Aorta (tissue), 5 donors: ENCODE data around the gene LILRA5. TPM values are rescaled to one million over a fixed set of nuclear protein-coding genes. Genes with fewer than 3 reads are reported as not detected.
"Not testable (repeated sequence)": the region's sequence is repeated elsewhere in the genome, so short reads cannot be mapped to it uniquely, and the experiment has no call there.

Experiments used
- ATAC-seq: fragments of 200-7000 bp; cut with Tn5 transposase; one replicate; pipeline ENCODE4 v1.9.1; 2022; ENCODE audit warnings: moderate library complexity; ENCODE audit not compliant: low FRiP score
- DNase-seq, 2 donors: peaks; one replicate each; pipeline ENCODE4 v3.0.0-alpha.2; 2020
- H3K27ac ChIP-seq, 2 donors: one replicate each; pipeline ENCODE4 v1.5.1; 2013; ENCODE audit warnings: low read length in 2 of 2, mild to moderate bottlenecking in 2 of 2, moderate library complexity in 2 of 2, control low read depth in 1 of 2, inconsistent platforms in 1 of 2, low read depth in 1 of 2
- H3K27me3 ChIP-seq, 2 donors: one replicate each; pipeline ENCODE4 v1.6.1; 2013; ENCODE audit warnings: control low read depth in 1 of 2, low read length in 1 of 2, mild to moderate bottlenecking in 1 of 2, moderate library complexity in 1 of 2; ENCODE audit not compliant: insufficient read depth in 2 of 2, control insufficient read depth in 1 of 2
- H3K36me3 ChIP-seq, 2 donors: one replicate each; pipeline ENCODE4 v1.6.1; 2013; ENCODE audit warnings: control low read depth in 1 of 2, low read length in 1 of 2, mild to moderate bottlenecking in 1 of 2; ENCODE audit not compliant: insufficient read depth in 2 of 2, control insufficient read depth in 1 of 2
- H3K4me1 ChIP-seq, 2 donors: one replicate each; pipeline ENCODE4 v1.6.1; 2013; ENCODE audit warnings: low read length in 2 of 2, control low read depth in 1 of 2, mild to moderate bottlenecking in 1 of 2, moderate library complexity in 1 of 2; ENCODE audit not compliant: insufficient read depth in 2 of 2, control insufficient read depth in 1 of 2
- H3K4me3 ChIP-seq, 2 donors: one replicate each; pipeline ENCODE4 v1.5.1; 2013; ENCODE audit warnings: low read length in 2 of 2, control low read depth in 1 of 2, mild to moderate bottlenecking in 1 of 2
- H3K9me3 ChIP-seq: one replicate; pipeline ENCODE4 v1.6.1; 2013; ENCODE audit warnings: mild to moderate bottlenecking, low read length; ENCODE audit not compliant: control insufficient read depth
- WGBS, 2 donors: extraction: QIAGEN DNeasy Blood & Tissue Kit; methylation state at CpG; one replicate each; pipeline ENCODE4 v1.1.7; 2013; 5-methylcytosine and 5-hydroxymethylcytosine counted together
- intact Hi-C, 2 donors: fragments of 100-400 bp; cut with DNase I; formaldehyde crosslinking; loops; one replicate each; pipeline versions ENCODE4 v1.14.2 to v1.15.0; 2022
- polyA plus RNA-seq, 2 donors: library from polyadenylated mRNA; stranded (reverse); fragments of 200-250 nt; gene quantifications; one replicate each; pipeline ENCODE4 v1.2.3, GENCODE V29; 2013
- total RNA-seq, 2 donors: library from RNA; stranded (reverse); fragmentation: NEBNext Ultra II Directional; extraction: Animal tissue kit (Norgen Biotek cat#: 25700); gene quantifications; one replicate each; pipeline ENCODE4 v1.2.1, GENCODE V29; 2021
- donor health status: healthy with polysubstance abuse.
- donor health status: Bipolar disorder and iron deficiency.
- donor health status: DM: no; HTN: no; CAD: no.
- donor health status: DM: no; HTN: no; CAD: no.
- donor health status: DM: yes; HTN: yes; CAD: no.

Gene LILRA5
- total and polyA plus RNA-seq, 4 donors, result 1.7 to 10.8 (median 4.5) TPM

DNA sequence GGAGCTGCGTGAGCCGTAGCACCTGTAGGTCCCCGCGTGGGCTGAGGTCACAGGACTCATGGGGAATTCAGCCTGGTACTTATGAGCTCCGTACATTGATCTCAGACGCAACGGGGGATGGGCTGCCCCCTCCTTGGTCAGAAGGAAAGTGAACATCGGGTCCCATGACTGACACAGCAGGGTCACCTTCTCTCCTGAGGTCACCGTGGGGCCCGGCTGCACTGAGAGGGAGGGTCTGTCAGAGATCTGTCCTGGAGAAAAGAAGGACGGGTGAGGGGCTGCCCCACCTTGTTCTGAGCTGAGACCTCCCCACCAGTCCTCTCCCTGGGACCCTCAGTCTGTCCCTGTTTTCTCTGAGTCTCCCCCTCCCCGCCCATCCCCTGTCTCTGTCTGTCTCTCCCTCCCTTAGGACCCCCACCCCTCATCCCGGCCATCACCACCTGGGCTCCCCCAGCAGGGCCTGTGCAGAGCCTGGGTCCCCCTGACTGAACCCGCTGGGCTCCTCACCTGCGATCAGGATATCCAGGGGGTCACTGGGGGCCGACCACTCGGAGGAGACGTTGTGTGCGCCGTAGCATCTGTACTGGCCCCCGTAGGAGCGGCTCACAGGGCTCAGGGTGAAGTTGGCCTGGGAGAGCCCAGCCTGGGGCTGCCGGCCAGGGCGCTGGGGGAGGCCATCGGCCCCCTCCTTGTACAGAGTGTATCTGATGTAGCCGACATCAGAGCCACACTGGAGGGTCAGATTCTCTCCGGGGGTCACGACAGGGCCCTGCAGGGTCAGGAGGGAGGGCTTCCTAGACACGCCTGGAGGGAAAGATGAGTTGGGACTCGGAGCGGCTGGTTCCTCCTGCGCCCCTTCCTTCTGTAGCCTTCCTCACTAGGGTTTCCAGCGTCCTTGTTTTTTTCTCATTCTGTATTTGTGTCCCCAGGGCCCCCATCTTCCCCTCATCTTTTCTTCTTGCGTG, 24.2 kb upstream of the LILRA5 start:
- no peak for DNase-seq
- no peak overlapping the region for H3K4me3 ChIP-seq
- no peaks in the 10 kb centered on the region for H3K4me1 ChIP-seq
- H3K36me3 ChIP-seq, result no peaks in the 10 kb centered on the region
- H3K27me3 ChIP-seq, result no peaks in the 10 kb centered on the region
- ATAC-seq, result no peak
- no peak overlapping the region for H3K27ac ChIP-seq
- 69 to 71% methylated on average over 34 of the region's 34 CpGs for WGBS, 2 donors
- intact Hi-C loops, result no loop called here
- H3K9me3 ChIP-seq, result no peaks in the 10 kb centered on the region

DNA sequence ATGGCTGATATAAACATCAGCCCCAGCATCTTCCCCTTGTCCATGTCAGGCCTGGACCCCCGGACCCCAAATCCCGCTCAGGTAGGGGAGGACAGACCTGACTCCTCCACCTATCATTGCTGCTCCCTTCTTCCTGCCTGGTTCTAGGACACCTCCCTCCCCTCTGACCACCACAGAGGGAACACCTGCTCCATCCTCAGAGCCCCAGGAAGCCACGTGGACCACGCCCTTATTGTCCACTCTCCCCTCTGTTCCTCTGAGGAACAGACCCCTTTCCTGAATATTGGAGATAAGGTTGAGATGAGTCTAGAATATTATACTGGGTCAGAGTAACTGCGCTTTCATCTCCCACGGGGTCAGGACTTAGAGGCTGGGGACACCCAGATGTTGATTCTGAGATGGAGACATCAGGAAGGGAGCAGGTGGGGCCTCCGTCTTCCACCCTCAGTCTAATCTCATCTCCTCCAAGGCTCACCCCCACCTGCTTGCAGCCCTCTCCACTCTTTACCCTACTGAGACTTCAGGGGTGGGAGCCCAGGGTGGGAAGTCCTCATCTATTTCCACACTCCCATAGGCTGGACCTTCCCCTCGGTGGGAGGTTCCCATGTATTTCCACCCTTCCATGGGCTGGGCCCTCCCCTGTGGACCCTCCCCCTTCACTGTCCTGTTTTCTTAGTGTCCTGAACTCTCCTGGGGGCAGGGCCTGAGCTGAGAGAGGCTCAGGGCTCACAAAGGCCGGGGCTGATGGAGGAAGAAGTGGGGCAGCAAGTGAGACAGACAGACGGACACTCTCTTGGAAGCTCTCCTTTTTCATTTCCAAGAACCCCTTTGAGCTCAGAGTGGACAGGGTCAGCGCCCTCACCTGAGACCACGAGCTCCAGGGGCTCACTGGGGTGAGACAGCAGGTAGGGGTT, 23.3 kb upstream of the LILRA5 start:
- no peak for ATAC-seq
- intact Hi-C loops, result no loop called here
- Histone ChIP-seq H3K27me3 (no peaks in the 10 kb centered on the region), H3K4me3 (no peak overlapping the region), H3K9me3 (no peaks in the 10 kb centered on the region), H3K27ac (no peak overlapping the region), H3K4me1 (no peaks in the 10 kb centered on the region), H3K36me3 (no peaks in the 10 kb centered on the region)
- 77 to 81% methylated on average over 12 of the region's 12 CpGs for WGBS, 2 donors
- DNase-seq, result no peak

DNA sequence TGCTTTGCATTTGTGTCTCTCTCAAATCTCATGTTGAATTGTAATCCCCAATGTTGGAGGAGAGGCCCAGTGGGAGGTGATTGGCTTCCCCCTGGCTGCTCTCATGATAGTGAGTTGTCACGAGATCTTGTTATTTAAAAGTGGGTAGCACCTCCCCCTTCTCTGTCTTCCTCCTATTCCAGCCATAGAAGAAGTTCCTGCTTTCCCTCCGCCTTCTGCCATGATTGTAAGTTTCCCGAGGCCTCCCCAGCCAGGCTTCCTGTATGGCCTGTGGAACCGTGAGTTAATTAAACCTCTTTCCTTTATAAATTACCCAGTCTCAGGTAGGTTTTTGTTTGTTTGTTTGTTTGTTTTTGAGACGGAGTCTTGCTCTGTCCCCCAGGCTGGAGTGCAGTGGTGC, 22.2 kb upstream of the LILRA5 start:
- WGBS, 2 donors, result 43 to 44% methylated on average over 5 of the region's 5 CpGs
- Histone ChIP-seq H3K27me3 (no peaks in the 10 kb centered on the region), H3K36me3 (no peaks in the 10 kb centered on the region)

DNA sequence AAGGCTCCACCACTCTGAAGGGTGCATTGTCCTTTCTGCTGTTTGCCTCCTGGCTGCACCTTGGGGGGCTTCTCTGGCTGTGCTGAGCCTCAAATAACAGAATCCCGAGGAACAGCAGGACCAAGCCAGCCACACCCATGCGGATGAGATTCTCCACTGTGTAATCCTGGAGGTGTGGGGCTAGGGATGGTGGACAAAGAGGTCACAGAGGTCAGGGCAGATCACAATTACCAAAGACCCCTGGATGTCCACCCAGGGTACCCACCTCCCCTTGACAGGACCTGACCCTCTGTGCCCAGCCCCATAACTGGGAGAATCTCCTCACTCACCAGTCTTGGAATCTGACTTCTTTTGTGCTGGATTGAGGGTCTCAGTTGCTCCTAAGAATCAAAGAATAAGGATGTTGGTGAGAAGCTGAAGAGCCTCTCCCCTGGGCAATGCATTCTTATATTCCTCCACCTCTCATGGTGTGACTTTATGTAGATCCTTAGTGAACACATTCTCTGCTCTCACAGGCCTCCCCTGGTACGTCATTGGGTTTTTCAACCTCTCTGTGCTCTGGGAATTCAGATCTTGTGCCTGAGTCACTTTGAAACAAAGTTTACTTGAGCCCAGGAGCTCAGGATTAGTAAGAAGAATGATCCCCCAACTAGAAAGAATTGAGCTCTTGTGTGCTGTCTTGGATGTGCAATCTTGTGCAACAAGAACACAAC, 20.8 kb upstream of the LILRA5 start:
- Histone ChIP-seq H3K9me3 (no peaks in the 10 kb centered on the region), H3K36me3 (no peaks in the 10 kb centered on the region), H3K27me3 (no peaks in the 10 kb centered on the region), H3K4me3 (no peak overlapping the region), H3K27ac (no peak overlapping the region), H3K4me1 (no peaks in the 10 kb centered on the region)
- 70 to 75% methylated on average over 3 of the region's 3 CpGs for WGBS, 2 donors
- DNase-seq (no peak), ATAC-seq (no peak)
- intact Hi-C loops, result no loop called here

More for the DNA sequence above, 22.2 kb upstream of the LILRA5 start:
- ATAC-seq (no peak), DNase-seq (no peak)
- Histone ChIP-seq H3K4me3 (no peak overlapping the region), H3K27ac (no peak overlapping the region), H3K9me3 (no peaks in the 10 kb centered on the region), H3K4me1 (no peaks in the 10 kb centered on the region)
- intact Hi-C loops, result no loop called here

DNA sequence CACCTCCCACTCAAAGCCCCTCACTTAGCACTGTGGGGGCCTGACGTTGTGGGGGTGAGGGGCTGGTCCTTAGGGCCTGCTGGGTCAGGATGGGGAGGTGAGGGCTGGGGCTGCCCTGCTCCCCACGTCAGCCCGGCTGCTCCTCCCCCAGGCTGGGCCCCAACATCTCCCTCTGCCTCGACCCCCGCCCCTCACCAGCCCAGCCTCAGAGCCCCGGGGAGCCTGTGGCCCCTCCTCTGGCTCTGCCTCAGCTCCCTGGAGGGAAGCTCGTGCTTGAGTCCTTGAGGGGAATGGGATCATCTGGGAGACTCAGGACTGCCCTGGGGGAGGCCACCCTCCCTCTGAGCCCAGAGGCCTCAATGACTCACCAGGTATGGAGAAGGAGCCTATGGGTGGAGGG, 19.2 kb upstream of the LILRA5 start:
- WGBS, 2 donors, result 66 to 73% methylated on average over 7 of the region's 7 CpGs
- no peaks in the 10 kb centered on the region for H3K4me1 ChIP-seq
- intact Hi-C loops, result no loop called here
- no peak for ATAC-seq
- H3K36me3 ChIP-seq, result no peaks in the 10 kb centered on the region
- no peak for DNase-seq
- H3K4me3 ChIP-seq, result no peak overlapping the region
- no peaks in the 10 kb centered on the region for H3K27me3 ChIP-seq
- no peaks in the 10 kb centered on the region for H3K9me3 ChIP-seq
- H3K27ac ChIP-seq, result no peak overlapping the region

DNA sequence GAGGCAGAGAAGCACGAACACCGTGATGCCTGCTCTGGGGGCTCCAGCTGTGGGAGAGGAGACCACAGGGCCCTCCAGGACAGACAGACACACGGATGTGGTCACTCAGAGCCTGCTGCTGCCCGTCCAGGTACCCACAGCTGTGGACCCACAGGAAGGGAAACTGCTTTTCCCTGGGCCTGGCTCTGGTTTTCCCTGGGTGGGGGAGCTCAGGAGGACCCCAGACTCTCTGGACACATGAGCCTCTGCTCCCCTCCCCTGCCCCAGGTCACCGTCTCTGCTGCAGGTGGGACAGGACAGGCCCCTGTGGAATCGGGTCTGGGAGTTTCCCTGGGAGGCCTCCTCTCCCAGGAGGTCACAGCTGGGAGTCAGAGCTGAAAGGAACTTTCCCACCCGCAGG, 18.7 kb upstream of the LILRA5 start:
- no peaks in the 10 kb centered on the region for H3K27me3 ChIP-seq
- H3K4me3 ChIP-seq, result no peak overlapping the region
- ATAC-seq, result no peak
- H3K9me3 ChIP-seq, result no peaks in the 10 kb centered on the region
- intact Hi-C loops, result no loop called here
- no peak overlapping the region for H3K27ac ChIP-seq
- no peaks in the 10 kb centered on the region for H3K4me1 ChIP-seq
- H3K36me3 ChIP-seq, result no peaks in the 10 kb centered on the region
- no peak for DNase-seq
- WGBS, 2 donors, result 79 to 81% methylated on average over 6 to 7 of the region's 7 CpGs

DNA sequence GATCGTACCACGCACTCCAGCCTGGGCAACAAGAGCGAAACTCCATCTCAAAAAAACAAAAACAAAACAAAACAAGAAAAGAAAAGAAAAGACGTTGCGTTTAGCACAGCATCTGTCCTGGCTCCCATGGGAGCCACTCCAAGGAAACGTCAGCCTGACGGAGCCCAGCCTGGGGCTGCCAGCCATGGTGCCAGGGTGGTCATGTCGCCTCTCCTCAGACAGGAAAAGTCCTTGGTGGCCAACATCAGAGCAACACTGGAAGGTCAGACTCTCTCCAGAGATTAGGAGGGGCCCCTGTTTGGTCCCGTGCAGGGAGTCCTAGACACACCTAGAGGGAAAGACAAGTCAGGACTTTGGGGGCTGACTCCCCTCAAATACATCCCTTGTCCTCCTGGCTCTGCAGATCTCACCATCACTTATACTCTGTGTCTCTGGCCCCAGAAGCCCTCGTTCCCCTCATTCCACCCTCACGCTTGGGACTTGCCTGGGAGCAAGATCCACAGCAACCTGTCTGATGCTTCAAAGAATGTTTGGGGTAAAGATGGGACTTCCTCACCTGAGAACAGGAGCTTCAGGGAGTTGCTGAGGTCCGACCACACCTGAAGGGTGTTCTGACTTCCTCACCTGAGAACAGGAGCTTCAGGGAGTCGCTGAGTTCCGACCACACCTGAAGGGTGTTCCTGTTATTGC, 16.7 kb upstream of the LILRA5 start:
- Histone ChIP-seq H3K27ac (no peak overlapping the region), H3K4me3 (no peak overlapping the region), H3K36me3 (no peaks in the 10 kb centered on the region), H3K4me1 (no peaks in the 10 kb centered on the region), H3K9me3 (no peaks in the 10 kb centered on the region), H3K27me3 (no peaks in the 10 kb centered on the region)
- intact Hi-C loops, result no loop called here
- 63 to 66% methylated on average over 14 of the region's 14 CpGs for WGBS, 2 donors
- ATAC-seq (no peak), DNase-seq (no peak)

DNA sequence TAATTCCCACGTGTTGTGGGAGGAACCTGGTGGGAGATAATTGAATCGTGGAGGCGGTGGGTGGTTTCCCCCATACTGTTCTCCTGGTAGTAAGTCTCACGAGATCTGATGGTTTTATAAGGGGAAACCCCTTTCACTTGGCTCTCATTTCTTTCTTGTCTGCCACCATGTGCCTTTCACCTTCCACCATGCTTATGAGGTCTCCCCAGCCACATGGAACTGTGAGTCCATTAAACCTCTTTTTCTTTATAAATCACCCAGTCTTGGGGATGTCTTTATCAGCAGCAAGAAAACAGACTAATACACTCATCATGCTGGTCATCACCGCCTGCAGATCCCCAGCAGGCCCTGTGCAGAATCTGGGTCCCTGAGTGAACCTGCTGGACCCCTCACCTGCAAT, 15.8 kb upstream of the LILRA5 start:
- ATAC-seq, intact Hi-C loops, H3K9me3 ChIP-seq, H3K27me3 ChIP-seq, H3K27ac ChIP-seq, DNase-seq, H3K36me3 ChIP-seq, H3K4me3 ChIP-seq, H3K4me1 ChIP-seq: not testable (repeated sequence)
- WGBS, 2 donors, result 66 to 74% methylated on average over 5 of the region's 5 CpGs
